Uterus (tissue), 2 donors: ENCODE data around the gene MLXIPL.

Experiments used
- CTCF ChIP-seq, 4 experiments: fragments of 200-600 bp in 2 of 4; fragments of 450-650 bp in 2 of 4; sonication (generic) in 2 of 4; IDR thresholded peaks; one replicate each; pipeline ENCODE4 v1.5.1; 2016 to 2019; ENCODE audit warnings: antibody characterized with exemption in 4 of 4, mild to moderate bottlenecking in 2 of 4, moderate library complexity in 1 of 4
- POLR2A ChIP-seq, 2 donors: fragments of 450-650 bp; IDR thresholded peaks; one replicate each; pipeline ENCODE4 v1.6.1; 2016; ENCODE audit warnings: antibody characterized with exemption in 2 of 2, mild to moderate bottlenecking in 1 of 2, moderate library complexity in 1 of 2

GRCh38 chr7:73599916-73600315 lies 24.4 kb downstream of the MLXIPL start:
- TF ChIP-seq CTCF (IDR thresholded peaks at IDR 0.05) (no peak), POLR2A (IDR thresholded peaks at IDR 0.05) (no peak)
